K562 (cell line): ENCODE results near the gene GYS1. TPM values are rescaled to one million over a fixed set of nuclear protein-coding genes. Genes with fewer than 3 reads are reported as not detected.

ENCODE experiments used
- ATAC-seq: fragments of 200-7000 bp; cut with Tn5 transposase; 3 replicates; pipeline ENCODE4 v1.9.1; 2020; ENCODE audit warnings: moderate library complexity
- BruUV-seq: library from RNA; stranded (reverse); fragments of 400-500 nt; replicated peaks from 2 replicates; lab custom pipeline; 2021; lab: Mats Ljungman, UMichigan
- CTCF ChIA-PET: fragments of 300-600 bp; formaldehyde crosslinking; extraction: SDS; loops from one replicate; lab custom pipeline; 2021; ENCODE audit warnings: low intra/inter-chr PET ratio; lab: Yijun Ruan, JAX
- POLR2A ChIA-PET: fragments of 300-600, 350-650 bp; sonication (Branson Sonifier 250); formaldehyde crosslinking; extraction: SDS; loops from one replicate; lab custom pipeline; 2021; ENCODE audit warnings: antibody characterized with exemption, inconsistent platforms; lab: Yijun Ruan, JAX
- DNase-seq, 4 experiments: peaks; one replicate each; pipeline versions ENCODE4 v3.0.0 to v3.0.0-alpha.2; 2011 to 2018; ENCODE audit warnings: low spot score in 3 of 4, mixed read lengths in 3 of 4; ENCODE audit errors: extremely low read depth in 1 of 4
- FAIRE-seq: peaks from 2 replicates; lab custom pipeline; 2011; peaks lifted over from hg19 to GRCh38; lab: Jason Lieb, UNC
- H2AFZ ChIP-seq: 2 replicates; pipeline ENCODE4 v1.6.0; 2011; ENCODE audit warnings: low read depth, low read length, control low read depth, inconsistent platforms
- H3K27ac ChIP-seq: fragments of 200-600 bp; 3 replicates; pipeline ENCODE4 v1.8.0; 2011; ENCODE audit warnings: low read depth, mild to moderate bottlenecking, control low read depth, inconsistent platforms, low read length, moderate library complexity, mixed read lengths; ENCODE audit errors: extremely low read depth
- H3K27me3 ChIP-seq, 2 experiments: fragments of 300-600 bp in 1 of 2; 2 replicates in 1 of 2; 3 replicates in 1 of 2; pipeline versions ENCODE4 v1.6.0 to v1.8.0; 2011; ENCODE audit warnings: inconsistent platforms in 2 of 2, low read length in 2 of 2, mild to moderate bottlenecking in 1 of 2, mixed read lengths in 1 of 2, moderate library complexity in 1 of 2; ENCODE audit not compliant: control insufficient read depth in 2 of 2, insufficient read depth in 2 of 2
- H3K36me3 ChIP-seq: fragments of 300-600 bp; 3 replicates; pipeline ENCODE4 v1.8.0; 2011; ENCODE audit warnings: mild to moderate bottlenecking, low read length, inconsistent platforms; ENCODE audit not compliant: control insufficient read depth, insufficient read depth
- H3K4me1 ChIP-seq, 2 experiments: fragments of 200-600 bp in 1 of 2; replicated peaks in 1 of 2; 2 replicates in 1 of 2; 3 replicates in 1 of 2; pipeline versions ENCODE4 v1.5.1 to v1.8.0; 2011; ENCODE audit warnings: inconsistent platforms in 2 of 2, low read length in 2 of 2, mild to moderate bottlenecking in 1 of 2, mixed read lengths in 1 of 2, moderate library complexity in 1 of 2; ENCODE audit not compliant: control insufficient read depth in 2 of 2, insufficient read depth in 2 of 2
- H3K4me2 ChIP-seq: 2 replicates; pipeline ENCODE4 v1.6.1; 2011; ENCODE audit warnings: low read length, control low read depth, inconsistent platforms, mixed read lengths; ENCODE audit not compliant: insufficient read depth
- H3K4me3 ChIP-seq: fragments of 200-600 bp; sonication (generic), shearing (Covaris generic); 2 replicates; pipeline ENCODE4 v1.5.1; 2016; ENCODE audit warnings: control low read depth, inconsistent platforms
- H3K79me2 ChIP-seq: fragments of 200-600 bp; 3 replicates; pipeline ENCODE4 v1.8.0; 2011; ENCODE audit warnings: low read length, inconsistent platforms; ENCODE audit not compliant: control insufficient read depth, insufficient read depth
- H3K9ac ChIP-seq, 2 experiments: 2 replicates each; pipeline versions ENCODE4 v1.6.0 to v1.6.1; 2011; ENCODE audit warnings: low read depth in 2 of 2, low read length in 2 of 2, control low read depth in 1 of 2, inconsistent platforms in 1 of 2, mild to moderate bottlenecking in 1 of 2, mixed read lengths in 1 of 2; ENCODE audit not compliant: insufficient read depth in 1 of 2
- H3K9me1 ChIP-seq: one replicate; pipeline ENCODE4 v1.6.0; 2011; ENCODE audit warnings: inconsistent platforms, mild to moderate bottlenecking, low read length, moderate library complexity; ENCODE audit not compliant: control insufficient read depth, insufficient read depth
- H3K9me3 ChIP-seq: replicated peaks from 2 replicates; pipeline ENCODE4 v1.5.1; 2011; ENCODE audit warnings: low read depth, low read length, inconsistent platforms; ENCODE audit not compliant: control insufficient read depth, insufficient read depth
- H4K20me1 ChIP-seq: replicated peaks from 2 replicates; pipeline ENCODE4 v1.6.1; 2011; ENCODE audit warnings: low read length, inconsistent platforms, mixed read lengths; ENCODE audit not compliant: control insufficient read depth, insufficient read depth
- PKNOX1 ChIP-seq: fragments of 450-650 bp; IDR thresholded peaks from 2 replicates; pipeline ENCODE4 v1.6.1; 2016
- WGBS: fragments of 100-300 bp; shearing (Covaris generic); methylation state at CpG from one replicate; pipeline ENCODE4 v1.1.6; 2016; ENCODE audit warnings: low coverage, mixed read lengths; ENCODE audit not compliant: insufficient coverage; ENCODE audit errors: missing lambda C conversion rate; 5-methylcytosine and 5-hydroxymethylcytosine counted together
- in situ Hi-C: fragments of 300-500 bp; cut with MboI; formaldehyde crosslinking; loops from 4 replicates; pipeline ENCODE4 v1.15.0; 2018; ENCODE audit warnings: inconsistent platforms, mixed read lengths
- intact Hi-C: fragments of 100-400 bp; cut with micrococcal nuclease; formaldehyde crosslinking; loops from 2 replicates; pipeline ENCODE4 v1.14.2; 2022
- polyA plus RNA-seq, 8 experiments: library from polyadenylated mRNA; depleted of rRNA in 4 of 8; stranded (reverse) in 5 of 8; unstranded in 3 of 8; fragments of >200 nt; fragmentation: Nextera tagmentation in 2 of 8; fragmentation: Illumina TruSeq in 1 of 8; extraction: Ambion mirVana in 2 of 8; extraction: Trizol in 1 of 8; gene quantifications; 2 replicates each; pipeline versions ENCODE4 v1.2.1 to v1.2.3, GENCODE V29; 2011 to 2014; ENCODE audit warnings: inconsistent platforms in 1 of 8, missing spikeins in 1 of 8
- total RNA-seq, 7 experiments: library from RNA; depleted of rRNA in 6 of 7; stranded (reverse); fragments of >200 nt in 6 of 7; fragmentation: Illumina TruSeq in 2 of 7; extraction: Trizol in 2 of 7; gene quantifications; 2 replicates each; pipeline versions ENCODE4 v1.2.1 to v1.2.3, GENCODE V29; 2011 to 2021; ENCODE audit warnings: low replicate concordance in 1 of 7
- TF ChIP-seq, protein P1 (sequence below): sonication (generic); formaldehyde crosslinking; IDR thresholded peaks from 2 replicates; pipeline ENCODE4 v1.8.0; 2023; ENCODE audit warnings: mild to moderate bottlenecking, missing genetic modification reagents

Gene GYS1
- total and polyA plus RNA-seq, 9 of the 15 experiments (the other 6 are each of a cell fraction or from before 2014, with no cell fraction given): 1.9 to 31.1 (median 15.2) TPM

- ATAC-seq (no peak), FAIRE-seq (no peak), DNase-seq (no peak)
- H3K4me1 ChIP-seq: peaks cover 21 to 52% of the 10 kb centered on the region in 2 experiments; a peak in 4 of 5 replicates
- in situ Hi-C loops (no loop called here), intact Hi-C loops (no loop called here)
- H3K4me3 ChIP-seq: no peak overlapping the region
- no peak overlapping the region for H3K27ac ChIP-seq
- no peaks in the 10 kb centered on the region for H3K79me2 ChIP-seq
- ChIA-PET POLR2A (interaction anchor here (0.6 to 0.8 kb wide), 2 partner anchors 23 to 75 kb away, joined by 3 read pairs; no protein-coding TSS in a partner anchor), CTCF (no interaction called here)
- H3K9ac ChIP-seq: no peak overlapping the region
- H3K4me2 ChIP-seq: no peak overlapping the region
- H3K9me3 ChIP-seq: no peaks in the 10 kb centered on the region
- H3K27me3 ChIP-seq: no peaks in the 10 kb centered on the region
- TF ChIP-seq PKNOX1: peak; percentile 60; the same call in 1 of the 2 replicates
- TF ChIP-seq, protein P1, sequence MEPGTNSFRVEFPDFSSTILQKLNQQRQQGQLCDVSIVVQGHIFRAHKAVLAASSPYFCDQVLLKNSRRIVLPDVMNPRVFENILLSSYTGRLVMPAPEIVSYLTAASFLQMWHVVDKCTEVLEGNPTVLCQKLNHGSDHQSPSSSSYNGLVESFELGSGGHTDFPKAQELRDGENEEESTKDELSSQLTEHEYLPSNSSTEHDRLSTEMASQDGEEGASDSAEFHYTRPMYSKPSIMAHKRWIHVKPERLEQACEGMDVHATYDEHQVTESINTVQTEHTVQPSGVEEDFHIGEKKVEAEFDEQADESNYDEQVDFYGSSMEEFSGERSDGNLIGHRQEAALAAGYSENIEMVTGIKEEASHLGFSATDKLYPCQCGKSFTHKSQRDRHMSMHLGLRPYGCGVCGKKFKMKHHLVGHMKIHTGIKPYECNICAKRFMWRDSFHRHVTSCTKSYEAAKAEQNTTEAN (CRISPR knock-in tag): no peak
- BruUV-seq: no TSS peak
- no peak overlapping the region for H2AFZ ChIP-seq
- peaks cover 9% of the 10 kb centered on the region; the same call in 1 of the 2 replicates for H4K20me1 ChIP-seq
- peaks cover 7% of the 10 kb centered on the region for H3K9me1 ChIP-seq
- H3K36me3 ChIP-seq: peaks cover 13% of the 10 kb centered on the region; the same call in 2 of the 3 replicates
- 23% methylated on average over 7 of the region's 11 CpGs for WGBS
These were observed 27.2 kb upstream of the GYS1 start for GRCh38 chr19:49020342-49020741.
